Lung (tissue), 12 donors: ENCODE measurements around the gene SPRR2F. TPM values are rescaled to one million over a fixed set of nuclear protein-coding genes. Genes with fewer than 3 reads are reported as not detected.
"Not testable (repeated sequence)": the region's sequence is repeated elsewhere in the genome, so short reads cannot be mapped to it uniquely, and the experiment has no call there.

Experiments used
- ATAC-seq: fragments of 200-7000 bp; cut with Tn5 transposase; one replicate; pipeline ENCODE4 v1.9.1; 2020; ENCODE audit warnings: moderate number of reproducible peaks; ENCODE audit not compliant: insufficient read depth, low FRiP score
- DNase-seq, 3 donors: peaks; one replicate each; pipeline ENCODE4 v3.0.0-alpha.2; 2013 to 2017
- H3K27ac ChIP-seq, 2 donors: one replicate each; pipeline ENCODE4 v1.5.1; 2013; ENCODE audit warnings: mild to moderate bottlenecking in 2 of 2, moderate library complexity in 2 of 2, control low read depth in 1 of 2, inconsistent platforms in 1 of 2, low read depth in 1 of 2, low read length in 1 of 2
- H3K27me3 ChIP-seq, 3 donors: one replicate each; pipeline ENCODE4 v1.5.1; 2013; ENCODE audit warnings: low read length in 2 of 3; ENCODE audit not compliant: control insufficient read depth in 3 of 3, insufficient read depth in 3 of 3
- H3K36me3 ChIP-seq, 4 donors: one replicate each; pipeline ENCODE4 v1.5.1; 2013; ENCODE audit warnings: low read length in 4 of 4, mild to moderate bottlenecking in 1 of 4, moderate library complexity in 1 of 4; ENCODE audit not compliant: control insufficient read depth in 4 of 4, insufficient read depth in 4 of 4
- H3K4me1 ChIP-seq, 5 donors: one replicate each; pipeline ENCODE4 v1.5.1; 2013; ENCODE audit warnings: low read length in 5 of 5, mild to moderate bottlenecking in 2 of 5, moderate library complexity in 1 of 5; ENCODE audit not compliant: control insufficient read depth in 5 of 5, insufficient read depth in 5 of 5
- H3K4me3 ChIP-seq: one replicate; pipeline ENCODE4 v1.5.1; 2013; ENCODE audit warnings: mild to moderate bottlenecking, control low read depth, moderate library complexity
- H3K9ac ChIP-seq, 2 donors: one replicate each; pipeline ENCODE4 v1.5.1; 2013; ENCODE audit warnings: low read length in 2 of 2, control low read depth in 1 of 2; ENCODE audit not compliant: insufficient read depth in 1 of 2
- H3K9me3 ChIP-seq, 4 donors: one replicate each; pipeline ENCODE4 v1.5.1; 2013; ENCODE audit warnings: low read length in 3 of 4, mild to moderate bottlenecking in 1 of 4, moderate library complexity in 1 of 4; ENCODE audit not compliant: control insufficient read depth in 4 of 4, insufficient read depth in 3 of 4
- WGBS, 2 donors: extraction: QIAGEN DNeasy Blood & Tissue Kit; methylation state at CpG; one replicate each; pipeline ENCODE4 v1.1.7; 2013; 5-methylcytosine and 5-hydroxymethylcytosine counted together
- polyA plus RNA-seq, 2 donors: library from polyadenylated mRNA; stranded (reverse); fragments of 200-250 nt; gene quantifications; one replicate each; pipeline ENCODE4 v1.2.1, GENCODE V29; 2013
- total RNA-seq, 2 donors: library from RNA; depleted of rRNA in 1 of 2; stranded (reverse); fragments of >200 nt in 1 of 2; gene quantifications; one replicate each; pipeline ENCODE4 v1.2.1, GENCODE V29; 2014 to 2021
- TF ChIP-seq, protein P1 (sequence below): IDR thresholded peaks from 2 replicates; pipeline ENCODE4 v1.5.1; 2012; ENCODE audit warnings: mild to moderate bottlenecking; ENCODE audit errors: control extremely low read depth, extremely low read depth
- donor health status: control.
- donor health status: control.
- donor health status: Bipolar disorder and iron deficiency.
- donor health status: healthy.
- donor health status: DM: yes; HTN: yes; CAD: no.

The SPRR2F gene
- total and polyA plus RNA-seq, 4 donors: 0.73 TPM; not detected in 3

DNA sequence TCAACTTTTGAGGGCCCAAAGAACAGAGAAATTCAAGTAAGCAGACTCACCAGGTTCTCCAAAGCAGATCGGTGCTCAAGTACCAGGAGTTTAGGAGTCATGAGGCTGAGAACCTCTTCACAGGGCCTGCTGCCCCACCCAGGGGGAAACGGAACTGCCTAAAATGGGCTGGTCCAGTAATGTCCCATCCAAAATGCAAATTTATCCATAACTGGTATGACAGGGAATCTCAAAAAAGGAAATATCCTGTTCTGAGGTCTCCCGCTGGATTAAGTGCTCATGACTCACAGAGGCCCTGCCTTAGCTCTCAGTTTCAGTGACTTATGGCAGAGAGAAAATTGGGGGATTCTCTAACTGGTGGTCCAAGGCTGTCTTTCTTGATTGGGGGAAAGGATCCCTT is 28.1 kb upstream of the SPRR2F start:
- H3K9me3 ChIP-seq: no peaks in the 10 kb centered on the region
- peaks cover 0 to 2% (median 0%) of the 10 kb centered on the region in 3 donors for H3K27me3 ChIP-seq
- no peak overlapping the region for H3K4me3 ChIP-seq
- no peak for ATAC-seq
- H3K4me1 ChIP-seq: no peaks in the 10 kb centered on the region
- TF ChIP-seq, protein P1, sequence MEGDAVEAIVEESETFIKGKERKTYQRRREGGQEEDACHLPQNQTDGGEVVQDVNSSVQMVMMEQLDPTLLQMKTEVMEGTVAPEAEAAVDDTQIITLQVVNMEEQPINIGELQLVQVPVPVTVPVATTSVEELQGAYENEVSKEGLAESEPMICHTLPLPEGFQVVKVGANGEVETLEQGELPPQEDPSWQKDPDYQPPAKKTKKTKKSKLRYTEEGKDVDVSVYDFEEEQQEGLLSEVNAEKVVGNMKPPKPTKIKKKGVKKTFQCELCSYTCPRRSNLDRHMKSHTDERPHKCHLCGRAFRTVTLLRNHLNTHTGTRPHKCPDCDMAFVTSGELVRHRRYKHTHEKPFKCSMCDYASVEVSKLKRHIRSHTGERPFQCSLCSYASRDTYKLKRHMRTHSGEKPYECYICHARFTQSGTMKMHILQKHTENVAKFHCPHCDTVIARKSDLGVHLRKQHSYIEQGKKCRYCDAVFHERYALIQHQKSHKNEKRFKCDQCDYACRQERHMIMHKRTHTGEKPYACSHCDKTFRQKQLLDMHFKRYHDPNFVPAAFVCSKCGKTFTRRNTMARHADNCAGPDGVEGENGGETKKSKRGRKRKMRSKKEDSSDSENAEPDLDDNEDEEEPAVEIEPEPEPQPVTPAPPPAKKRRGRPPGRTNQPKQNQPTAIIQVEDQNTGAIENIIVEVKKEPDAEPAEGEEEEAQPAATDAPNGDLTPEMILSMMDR: no peak
- no peak overlapping the region for H3K9ac ChIP-seq
- H3K36me3 ChIP-seq: no peaks in the 10 kb centered on the region
- no peak for DNase-seq
- no peak overlapping the region for H3K27ac ChIP-seq
- WGBS, 2 donors: 84 to 91% methylated on average over 3 of the region's 3 CpGs

DNA sequence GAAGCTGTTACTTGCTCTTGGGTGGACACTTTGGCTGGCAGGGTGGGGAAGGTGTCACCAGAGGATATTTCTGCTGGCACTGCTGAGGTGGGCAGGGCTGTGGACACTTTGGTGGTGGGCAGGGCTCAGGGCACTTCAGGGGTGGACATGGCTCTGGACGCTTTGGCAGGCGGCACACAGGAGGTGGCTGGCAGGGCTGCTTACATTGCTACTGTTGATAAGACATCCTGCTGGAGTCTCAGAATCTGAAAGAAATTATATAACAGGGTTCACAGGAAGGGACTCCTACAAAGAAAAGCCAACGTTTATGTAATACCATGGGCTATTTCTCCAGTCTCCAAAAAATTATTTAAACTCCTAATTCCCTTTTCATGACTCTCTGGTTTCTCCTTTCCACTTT is 27.2 kb upstream of the SPRR2F start:
- TF ChIP-seq, protein P1: no peak
- H3K9me3 ChIP-seq: no peaks in the 10 kb centered on the region
- H3K9ac ChIP-seq: no peak overlapping the region
- WGBS, 2 donors: 57 to 80% methylated on average over 3 of the region's 3 CpGs
- H3K27me3 ChIP-seq: peaks cover 0 to 2% (median 0%) of the 10 kb centered on the region in 3 donors
- no peak overlapping the region for H3K4me3 ChIP-seq
- H3K36me3 ChIP-seq: no peaks in the 10 kb centered on the region
- H3K4me1 ChIP-seq: no peaks in the 10 kb centered on the region
- no peak for ATAC-seq
- H3K27ac ChIP-seq: no peak overlapping the region
- no peak for DNase-seq

DNA sequence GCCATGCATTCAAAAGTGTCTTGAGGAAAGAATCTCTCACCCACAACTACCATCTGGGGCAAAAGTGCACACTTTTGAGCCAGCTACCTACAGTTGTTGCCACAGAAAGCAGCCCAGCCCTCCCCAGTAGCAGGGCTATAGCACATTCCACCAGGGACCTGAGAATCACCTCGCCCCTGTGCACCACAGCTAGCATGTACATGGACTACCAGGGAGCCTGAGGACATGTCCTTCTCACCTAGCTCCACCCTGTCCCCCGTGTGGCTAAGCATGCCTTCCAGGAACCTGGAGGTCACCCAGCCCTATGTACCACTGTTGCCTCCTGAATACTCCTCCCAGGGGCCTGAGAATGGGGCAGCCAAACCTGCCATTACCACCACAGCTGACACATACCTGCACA is 20.4 kb upstream of the SPRR2F start:
- 65 to 81% methylated on average over 2 of the region's 2 CpGs for WGBS, 2 donors
- no peaks in the 10 kb centered on the region for H3K27me3 ChIP-seq
- peaks cover 0 to 9% (median 0%) of the 10 kb centered on the region in 4 donors for H3K9me3 ChIP-seq
- H3K36me3 ChIP-seq: no peaks in the 10 kb centered on the region
- no peak overlapping the region for H3K27ac ChIP-seq
- H3K4me1 ChIP-seq: no peaks in the 10 kb centered on the region
- ATAC-seq (no peak), DNase-seq (no peak)
- TF ChIP-seq, protein P1: no peak
- H3K9ac ChIP-seq: no peak overlapping the region
- H3K4me3 ChIP-seq: no peak overlapping the region

DNA sequence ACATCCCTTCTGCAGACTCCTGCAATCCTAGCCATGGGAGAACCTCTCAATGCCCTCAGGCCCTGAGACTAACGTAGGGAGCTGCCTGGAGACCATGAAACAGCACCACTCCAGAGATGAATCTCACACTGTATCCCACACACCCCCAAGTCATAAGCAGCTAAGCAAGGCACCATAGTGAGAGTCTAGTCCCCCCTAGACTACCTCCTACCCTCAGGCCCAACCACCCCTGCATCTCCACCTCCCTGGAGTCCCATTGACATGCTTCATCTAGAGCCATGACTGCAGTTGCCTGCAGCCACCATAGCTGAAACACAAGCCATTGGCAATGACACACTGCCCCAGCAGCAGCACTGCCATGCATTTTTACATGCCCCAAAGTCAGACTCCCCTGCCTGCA is 20.0 kb upstream of the SPRR2F start:
- no peak for ATAC-seq
- WGBS, 2 donors: 80 to 89% methylated on average over 1 of the region's 1 CpG
- TF ChIP-seq, protein P1: no peak
- H3K4me3 ChIP-seq: no peak overlapping the region
- no peaks in the 10 kb centered on the region for H3K4me1 ChIP-seq
- no peak overlapping the region for H3K9ac ChIP-seq
- no peak for DNase-seq
- no peak overlapping the region for H3K27ac ChIP-seq
- H3K36me3 ChIP-seq: no peaks in the 10 kb centered on the region
- peaks cover 0 to 9% (median 0%) of the 10 kb centered on the region in 4 donors for H3K9me3 ChIP-seq
- no peaks in the 10 kb centered on the region for H3K27me3 ChIP-seq

DNA sequence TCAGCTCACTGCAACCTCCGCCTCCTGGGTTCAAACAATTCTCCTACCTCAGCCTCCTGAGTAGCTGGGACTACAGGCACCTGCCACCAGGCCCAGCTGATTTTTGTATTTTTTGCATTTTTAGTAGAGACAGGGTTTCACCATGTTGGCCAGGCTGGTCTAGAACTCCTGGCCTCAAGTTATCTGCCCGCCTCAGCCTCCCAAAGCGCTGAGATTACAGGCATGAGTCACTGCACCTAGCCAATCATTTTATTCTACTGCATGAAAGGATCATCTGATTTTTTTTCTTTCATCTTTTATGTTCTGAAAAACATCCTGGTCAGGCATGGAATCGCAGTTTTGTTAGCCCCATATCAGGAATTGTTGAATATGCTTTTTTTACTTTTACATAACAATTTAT is 15.4 kb upstream of the SPRR2F start:
- H3K36me3 ChIP-seq, H3K4me1 ChIP-seq, H3K9ac ChIP-seq, DNase-seq, ATAC-seq, H3K27me3 ChIP-seq, H3K27ac ChIP-seq, H3K4me3 ChIP-seq: not testable (repeated sequence)
- H3K9me3 ChIP-seq: peaks cover 0 to 13% (median 5%) of the 10 kb centered on the region in 4 donors
- 93 to 97% methylated on average over 4 of the region's 4 CpGs for WGBS, 2 donors
